ENCODE measurements around the gene VKORC1.
A peak's percentile ranks its signal among the peaks of the same experiment; 100 is the strongest.

Gene VKORC1

DNA sequence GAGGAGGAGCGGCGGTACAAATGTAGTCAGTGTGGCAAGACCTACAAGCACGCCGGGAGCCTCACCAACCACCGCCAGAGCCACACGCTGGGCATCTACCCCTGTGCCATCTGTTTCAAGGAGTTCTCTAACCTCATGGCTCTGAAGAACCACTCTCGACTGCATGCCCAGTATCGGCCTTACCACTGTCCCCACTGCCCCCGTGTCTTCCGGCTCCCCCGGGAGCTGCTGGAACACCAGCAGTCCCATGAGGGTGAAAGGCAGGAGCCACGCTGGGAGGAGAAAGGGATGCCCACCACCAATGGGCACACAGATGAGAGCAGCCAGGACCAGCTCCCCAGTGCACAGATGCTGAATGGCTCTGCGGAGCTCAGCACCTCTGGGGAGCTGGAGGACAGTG, 17.6 kb downstream of the VKORC1 start:
- no peak overlapping the region for H3K18ac ChIP-seq (ENCODE audit: low read length)
- H3K9ac ChIP-seq (ENCODE audit: low read length), result no peak overlapping the region
- H2AFZ ChIP-seq (ENCODE audit: insufficient read depth, low read length, poor library complexity), result no peak overlapping the region
- no peak overlapping the region for H4K8ac ChIP-seq (ENCODE audit: low read depth, low read length)
- DNase-seq, result no peak
- peaks cover 57 to 59% of the 10 kb centered on the region in 2 experiments for H3K36me3 ChIP-seq (ENCODE audit: control insufficient read depth in 1 of 2, insufficient read depth in 2 of 2, low read length in 2 of 2)
- H3K27ac ChIP-seq (ENCODE audit: low read depth, low read length), result no peak overlapping the region
- no peak overlapping the region for H2BK120ac ChIP-seq (ENCODE audit: insufficient read depth, low read length, poor library complexity)
- no peak overlapping the region for H4K91ac ChIP-seq (ENCODE audit: low read depth, low read length)
- peaks cover 18% of the 10 kb centered on the region for H3K79me1 ChIP-seq (ENCODE audit: low read length)
- H2AK5ac ChIP-seq (ENCODE audit: low read length), result no peak overlapping the region
- H3K9me3 ChIP-seq (ENCODE audit: insufficient read depth, low read depth, low read length), result no peaks in the 10 kb centered on the region
- H3K14ac ChIP-seq (ENCODE audit: low read length), result no peak overlapping the region
- H3K4ac ChIP-seq (ENCODE audit: low read depth, low read length), result no peak overlapping the region
- H3K27me3 ChIP-seq (ENCODE audit: insufficient read depth, low read length), result no peaks in the 10 kb centered on the region
- H3K4me2 ChIP-seq (ENCODE audit: low read length), result no peak overlapping the region
- H4K12ac ChIP-seq (ENCODE audit: low read depth, low read length), result no peak overlapping the region
- H3K4me1 ChIP-seq (ENCODE audit: control insufficient read depth in 1 of 2, insufficient read depth in 2 of 2, low read length in 2 of 2), result peaks cover 4 to 5% of the 10 kb centered on the region in 2 experiments
- no peak overlapping the region for H2BK5ac ChIP-seq (ENCODE audit: low read depth, low read length, poor library complexity)
- no peak overlapping the region for H3K4me3 ChIP-seq (ENCODE audit: low read depth, low read length)
- H3K23ac ChIP-seq (ENCODE audit: low read length), result no peak overlapping the region
- no CpG with 5 or more reads among the region's 13 CpGs for WGBS (ENCODE audit: extremely low coverage, insufficient coverage, insufficient read length)
- no peak overlapping the region for H2BK12ac ChIP-seq (ENCODE audit: low read length)
- H3K79me2 ChIP-seq (ENCODE audit: control insufficient read depth, insufficient read depth, low read length, poor library complexity), result peaks cover 21% of the 10 kb centered on the region

DNA sequence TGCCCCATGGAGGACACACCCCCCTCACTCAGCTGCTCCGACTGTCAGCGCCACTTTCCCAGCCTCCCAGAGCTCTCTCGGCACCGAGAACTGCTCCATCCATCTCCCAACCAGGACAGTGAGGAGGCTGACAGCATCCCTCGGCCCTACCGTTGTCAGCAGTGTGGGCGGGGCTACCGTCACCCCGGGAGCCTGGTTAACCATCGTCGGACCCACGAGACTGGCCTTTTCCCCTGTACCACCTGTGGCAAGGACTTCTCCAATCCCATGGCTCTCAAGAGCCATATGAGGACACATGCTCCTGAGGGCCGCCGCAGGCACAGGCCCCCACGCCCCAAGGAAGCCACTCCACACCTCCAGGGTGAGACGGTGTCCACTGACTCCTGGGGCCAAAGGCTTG, 18.3 kb downstream of the VKORC1 start:
- peaks cover 54% of the 10 kb centered on the region in 2 experiments for H3K36me3 ChIP-seq (ENCODE audit: control insufficient read depth in 1 of 2, insufficient read depth in 2 of 2, low read length in 2 of 2)
- WGBS (ENCODE audit: extremely low coverage, insufficient coverage, insufficient read length), result no CpG with 5 or more reads among the region's 16 CpGs
- no peak overlapping the region for H2AK5ac ChIP-seq (ENCODE audit: low read length)
- H3K27me3 ChIP-seq (ENCODE audit: insufficient read depth, low read length), result no peaks in the 10 kb centered on the region
- no peak overlapping the region for H3K4me2 ChIP-seq (ENCODE audit: low read length)
- peaks cover 23% of the 10 kb centered on the region for H3K79me2 ChIP-seq (ENCODE audit: control insufficient read depth, insufficient read depth, low read length, poor library complexity)
- no peak overlapping the region for H3K23ac ChIP-seq (ENCODE audit: low read length)
- no peak overlapping the region for H3K18ac ChIP-seq (ENCODE audit: low read length)
- no peak overlapping the region for H4K91ac ChIP-seq (ENCODE audit: low read depth, low read length)
- no peak overlapping the region for H3K4ac ChIP-seq (ENCODE audit: low read depth, low read length)
- H3K9me3 ChIP-seq (ENCODE audit: insufficient read depth, low read depth, low read length), result no peaks in the 10 kb centered on the region
- no peak overlapping the region for H3K14ac ChIP-seq (ENCODE audit: low read length)
- H3K4me3 ChIP-seq (ENCODE audit: low read depth, low read length), result no peak overlapping the region
- H2BK12ac ChIP-seq (ENCODE audit: low read length), result no peak overlapping the region
- H3K79me1 ChIP-seq (ENCODE audit: low read length), result peaks cover 18% of the 10 kb centered on the region
- no peak overlapping the region for H3K9ac ChIP-seq (ENCODE audit: low read length)
- no peak overlapping the region for H2BK120ac ChIP-seq (ENCODE audit: insufficient read depth, low read length, poor library complexity)
- H2AFZ ChIP-seq (ENCODE audit: insufficient read depth, low read length, poor library complexity), result no peak overlapping the region
- H2BK5ac ChIP-seq (ENCODE audit: low read depth, low read length, poor library complexity), result no peak overlapping the region
- no peak overlapping the region for H4K8ac ChIP-seq (ENCODE audit: low read depth, low read length)
- DNase-seq, result no peak
- H3K4me1 ChIP-seq (ENCODE audit: control insufficient read depth in 1 of 2, insufficient read depth in 2 of 2, low read length in 2 of 2), result peaks cover 7% of the 10 kb centered on the region in 2 experiments
- no peak overlapping the region for H4K12ac ChIP-seq (ENCODE audit: low read depth, low read length)
- no peak overlapping the region for H3K27ac ChIP-seq (ENCODE audit: low read depth, low read length)

DNA sequence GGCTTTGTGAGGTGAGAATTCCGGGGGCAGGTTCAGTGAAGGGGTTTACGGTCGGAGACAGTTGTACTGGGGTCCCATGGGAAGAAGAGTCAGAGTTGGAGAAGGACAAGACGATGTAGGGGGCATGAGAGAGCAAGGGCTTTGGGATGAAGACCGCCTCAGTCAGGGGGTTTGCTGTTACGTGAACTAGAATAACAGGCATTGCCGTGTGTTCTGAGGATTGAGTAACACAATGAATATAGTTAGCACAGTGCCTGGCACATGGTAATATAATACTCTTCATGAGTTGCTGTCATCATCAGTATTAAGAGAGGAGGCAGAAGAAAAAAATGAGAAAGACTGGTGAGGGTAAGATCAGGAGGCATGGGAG, 19.8 kb downstream of the VKORC1 start:
- Histone ChIP-seq H3K9me3 (ENCODE audit: insufficient read depth, low read depth, low read length) (no peaks in the 10 kb centered on the region), H3K14ac (ENCODE audit: low read length) (peak overlapping the region; percentile 90), H3K79me1 (ENCODE audit: low read length) (peaks cover 18% of the 10 kb centered on the region), H2BK120ac (ENCODE audit: insufficient read depth, low read length, poor library complexity) (peak overlapping the region; percentile 76), H2AK5ac (ENCODE audit: low read length) (peak overlapping the region; percentile 81), H3K4me1 (ENCODE audit: control insufficient read depth in 1 of 2, insufficient read depth in 2 of 2, low read length in 2 of 2) (peaks cover 7% of the 10 kb centered on the region in 2 experiments), H3K4me2 (ENCODE audit: low read length) (peak overlapping the region; percentile 81), H4K8ac (ENCODE audit: low read depth, low read length) (peak overlapping the region; percentile 97), H3K9ac (ENCODE audit: low read length) (peak overlapping the region; percentile 91), H4K91ac (ENCODE audit: low read depth, low read length) (peak overlapping the region; percentile 85), H2AFZ (ENCODE audit: insufficient read depth, low read length, poor library complexity) (peak overlapping the region; percentile 87), H3K23ac (ENCODE audit: low read length) (no peak overlapping the region), H2BK5ac (ENCODE audit: low read depth, low read length, poor library complexity) (peak overlapping the region; percentile 19), H3K4ac (ENCODE audit: low read depth, low read length) (peak overlapping the region; percentile 89), H2BK12ac (ENCODE audit: low read length) (no peak overlapping the region), H3K79me2 (ENCODE audit: control insufficient read depth, insufficient read depth, low read length, poor library complexity) (peaks cover 23% of the 10 kb centered on the region), H3K18ac (ENCODE audit: low read length) (peak overlapping the region; percentile 43), H3K27me3 (ENCODE audit: insufficient read depth, low read length) (no peaks in the 10 kb centered on the region), H4K12ac (ENCODE audit: low read depth, low read length) (peak overlapping the region; percentile 91), H3K27ac (ENCODE audit: low read depth, low read length) (peak overlapping the region; percentile 88), H3K36me3 (ENCODE audit: control insufficient read depth in 1 of 2, insufficient read depth in 2 of 2, low read length in 2 of 2) (peaks cover 39% of the 10 kb centered on the region in 2 experiments), H3K4me3 (ENCODE audit: low read depth, low read length) (peak overlapping the region; percentile 92)
- no peak for DNase-seq
- no CpG with 5 or more reads among the region's 7 CpGs for WGBS (ENCODE audit: extremely low coverage, insufficient coverage, insufficient read length)

DNA sequence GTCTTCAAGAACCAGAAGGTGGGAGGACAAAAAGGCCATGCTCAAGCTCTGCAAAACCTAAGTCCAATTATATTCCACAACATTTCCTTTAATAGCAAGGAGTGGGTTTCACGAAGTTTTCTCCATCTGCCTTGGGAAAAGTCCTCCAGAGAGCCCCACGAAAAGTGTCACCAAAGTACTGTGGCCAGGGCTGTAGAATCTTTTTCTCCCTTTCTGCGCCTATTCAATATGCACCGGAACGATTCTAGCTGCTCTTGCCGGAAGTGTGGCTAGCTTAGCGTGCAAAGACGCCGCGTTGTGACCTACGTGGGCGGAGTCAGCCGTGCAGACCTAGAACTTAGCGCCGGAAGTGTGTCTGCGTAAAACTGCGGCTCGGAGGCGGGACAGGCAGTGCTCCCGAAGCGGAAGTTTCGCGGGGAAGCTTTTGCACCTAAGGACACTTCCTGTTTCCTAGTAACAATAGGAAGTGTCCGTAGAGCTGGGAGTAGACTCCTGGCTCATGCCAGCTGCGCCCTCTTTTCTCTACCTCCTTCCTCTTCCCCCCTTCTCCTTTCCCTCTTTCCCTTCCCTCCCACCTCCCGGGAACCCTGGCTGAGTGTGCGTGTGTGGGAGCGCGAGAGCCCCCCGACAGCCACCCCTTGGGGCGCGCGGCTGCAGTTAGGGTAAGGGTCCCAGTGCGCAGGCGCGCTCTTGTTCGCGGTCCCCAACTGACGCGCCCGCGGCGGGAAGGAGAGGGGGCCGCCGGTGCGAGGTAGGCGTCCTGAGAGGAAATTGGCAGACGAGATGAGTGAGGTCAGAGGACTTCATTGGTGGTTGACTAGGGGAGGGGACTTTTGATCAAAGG, 20.4 kb downstream of the VKORC1 start, which contains the start of the genes ZNF646 and ZNF668:
Gene ZNF646 (plus strand): TSS at position 453 of the 844 bp plus-strand sequence. CDS start 1,903 bp downstream, outside the sequence.
Gene ZNF668 (minus strand): TSS at position 271 of the 844 bp plus-strand sequence. CDS start 9,781 bp downstream, outside the sequence.
- peaks cover 32 to 33% of the 10 kb centered on the region in 2 experiments for H3K36me3 ChIP-seq (ENCODE audit: control insufficient read depth in 1 of 2, insufficient read depth in 2 of 2, low read length in 2 of 2)
- DNase-seq, result peak; percentile 99 to 100
- H3K4me3 ChIP-seq (ENCODE audit: low read depth, low read length), result peak within 1 kb of the TSS; percentile 97
- H4K12ac ChIP-seq (ENCODE audit: low read depth, low read length), result peak within 1 kb of the TSS; percentile 91
- H2BK12ac ChIP-seq (ENCODE audit: low read length), result no peak within 1 kb of the TSS
- peak within 1 kb of the TSS; percentile 98 for H2AFZ ChIP-seq (ENCODE audit: insufficient read depth, low read length, poor library complexity)
- no CpG with 5 or more reads among the region's 48 CpGs for WGBS (ENCODE audit: extremely low coverage, insufficient coverage, insufficient read length)
- peak within 1 kb of the TSS; percentile 99 for H3K9ac ChIP-seq (ENCODE audit: low read length)
- peak within 1 kb of the TSS; percentile 81 for H2AK5ac ChIP-seq (ENCODE audit: low read length)
- no peak within 1 kb of the TSS for H3K23ac ChIP-seq (ENCODE audit: low read length)
- H2BK5ac ChIP-seq (ENCODE audit: low read depth, low read length, poor library complexity), result peak within 1 kb of the TSS; percentile 99
- peaks cover 23% of the 10 kb centered on the region for H3K79me2 ChIP-seq (ENCODE audit: control insufficient read depth, insufficient read depth, low read length, poor library complexity)
- H3K27me3 ChIP-seq (ENCODE audit: insufficient read depth, low read length), result no peaks in the 10 kb centered on the region
- peak within 1 kb of the TSS; percentile 96 for H2BK120ac ChIP-seq (ENCODE audit: insufficient read depth, low read length, poor library complexity)
- peak within 1 kb of the TSS; percentile 98 for H3K27ac ChIP-seq (ENCODE audit: low read depth, low read length)
- H3K18ac ChIP-seq (ENCODE audit: low read length), result peak within 1 kb of the TSS; percentile 90
- H3K9me3 ChIP-seq (ENCODE audit: insufficient read depth, low read depth, low read length), result no peaks in the 10 kb centered on the region
- peaks cover 7% of the 10 kb centered on the region in 2 experiments for H3K4me1 ChIP-seq (ENCODE audit: control insufficient read depth in 1 of 2, insufficient read depth in 2 of 2, low read length in 2 of 2)
- peak within 1 kb of the TSS; percentile 91 for H4K91ac ChIP-seq (ENCODE audit: low read depth, low read length)
- H4K8ac ChIP-seq (ENCODE audit: low read depth, low read length), result peak within 1 kb of the TSS; percentile 98
- peak within 1 kb of the TSS; percentile 91 for H3K4ac ChIP-seq (ENCODE audit: low read depth, low read length)
- H3K4me2 ChIP-seq (ENCODE audit: low read length), result peak within 1 kb of the TSS; percentile 98
- peaks cover 18% of the 10 kb centered on the region for H3K79me1 ChIP-seq (ENCODE audit: low read length)
- peak within 1 kb of the TSS; percentile 97 for H3K14ac ChIP-seq (ENCODE audit: low read length)
